HG02610 (cell line): ENCODE results near the gene GPR137B.
"Not testable (repeated sequence)": the region's sequence is repeated elsewhere in the genome, so short reads cannot be mapped to it uniquely, and the experiment has no call there.

Experiments used
- ATAC-seq: cut with Tn5 transposase; IDR thresholded peaks from one replicate; pipeline ENCODE4 v1.9.1; 2021; ENCODE audit warnings: mild to moderate bottlenecking, moderate library complexity; ENCODE audit not compliant: unreplicated experiment

Gene GPR137B

DNA sequence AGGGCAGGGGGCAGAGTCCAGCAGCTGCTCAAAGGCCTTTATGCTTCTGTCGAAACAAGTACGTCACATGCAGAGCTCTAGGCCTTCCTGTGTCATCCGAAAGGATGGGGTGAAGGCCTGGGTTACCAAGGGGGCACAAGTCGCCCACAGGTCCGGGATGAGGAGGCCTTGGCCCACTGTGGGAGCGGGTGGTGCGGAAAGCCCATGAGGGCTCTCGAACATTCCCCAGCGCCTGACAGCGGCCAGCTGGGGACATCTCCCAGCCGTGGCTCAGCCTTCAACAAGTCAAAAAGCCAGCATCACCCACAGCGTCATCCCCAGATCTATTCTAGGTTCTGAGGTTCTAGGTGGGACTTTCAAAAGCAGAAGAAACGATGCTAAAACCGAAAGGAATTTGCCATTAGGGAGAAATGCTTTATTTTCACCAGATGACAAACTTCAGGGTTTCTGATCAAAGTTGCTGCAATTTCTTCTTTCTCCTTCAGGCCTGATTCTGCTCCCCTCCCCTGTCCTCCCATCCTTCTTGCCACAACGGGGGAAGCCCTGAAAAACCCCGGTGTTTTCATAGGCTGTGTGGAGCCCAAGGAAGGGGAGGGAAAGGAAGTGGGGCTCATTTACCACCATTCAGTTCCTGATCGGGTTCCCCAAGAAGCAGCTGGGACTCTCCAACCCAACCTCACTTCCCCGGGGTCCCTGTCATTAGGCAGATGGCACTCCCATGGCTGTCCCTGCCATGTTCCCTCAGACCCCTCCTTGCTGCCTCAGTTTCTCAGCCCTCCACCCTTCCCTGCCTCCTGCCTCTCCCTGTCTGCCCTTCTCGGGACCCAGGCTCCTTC lies 17.6 kb downstream of the GPR137B start:
- ATAC-seq: peak; percentile 65

DNA sequence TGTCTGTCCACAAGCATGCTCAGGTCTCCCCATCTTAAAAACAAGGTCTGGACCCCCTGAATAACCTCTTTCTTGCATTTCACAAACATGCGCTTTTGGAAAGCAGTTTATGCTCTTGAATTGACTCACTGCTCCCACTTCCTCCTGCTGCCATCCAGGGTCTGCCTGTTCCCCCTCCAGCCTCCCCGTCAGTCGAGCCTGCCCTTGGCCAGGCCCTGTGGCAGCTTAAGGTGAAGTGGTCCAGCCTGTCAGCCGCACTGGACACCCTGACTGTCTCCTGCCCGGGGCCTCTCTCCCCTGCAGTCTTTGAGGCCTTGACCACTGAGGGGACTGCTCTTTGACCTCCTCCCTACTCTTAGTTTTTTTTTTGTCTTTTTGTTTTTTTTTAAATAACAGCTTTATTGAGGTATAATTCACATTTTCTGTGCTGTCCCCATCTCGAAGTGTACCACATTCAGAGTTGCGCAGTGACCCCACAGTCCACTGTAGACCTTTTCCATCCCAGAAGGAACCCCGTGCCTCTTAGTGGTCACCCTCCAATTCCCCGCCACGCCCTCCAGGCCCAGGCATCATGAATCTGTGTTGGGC lies 18.3 kb downstream of the GPR137B start:
- ATAC-seq: no peak

DNA sequence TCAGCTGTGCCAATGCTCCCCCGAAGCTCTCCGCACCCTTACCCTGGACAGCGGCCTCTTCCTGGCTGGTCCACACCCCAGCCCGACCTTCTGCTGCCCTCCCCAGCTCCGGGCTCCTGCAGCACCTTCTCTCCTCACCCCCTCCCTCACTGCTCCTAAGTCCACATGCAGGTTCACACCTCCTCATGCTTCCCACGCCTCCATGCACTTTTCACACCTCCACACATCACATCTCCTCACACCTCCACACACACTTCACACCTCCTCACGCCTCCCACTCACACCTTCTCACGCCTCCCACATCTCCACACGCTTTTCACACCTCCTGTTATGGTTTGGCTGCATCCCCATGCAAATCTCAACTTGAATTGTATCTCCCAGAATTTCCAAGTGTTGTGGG lies 18.9 kb downstream of the GPR137B start:
- ATAC-seq: no peak

DNA sequence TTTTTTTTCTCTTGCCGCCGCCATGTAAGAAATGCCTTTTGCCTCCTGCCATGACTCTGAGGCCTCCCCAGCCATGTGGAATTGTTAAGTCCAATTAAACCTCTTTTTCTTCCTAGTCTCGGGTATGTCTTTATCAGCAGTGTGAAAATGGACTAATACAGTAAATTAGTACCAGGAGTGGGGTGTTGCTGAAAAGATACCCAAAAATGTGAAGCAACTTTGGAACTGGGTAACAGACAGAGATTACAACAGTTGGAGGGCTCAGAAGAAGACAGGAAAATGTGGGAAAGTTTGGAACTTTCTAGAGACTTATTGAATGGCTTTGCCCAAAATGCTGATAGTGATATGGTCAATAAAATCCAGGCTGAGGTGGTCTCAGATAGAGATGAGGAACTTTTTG lies 19.4 kb downstream of the GPR137B start:
- ATAC-seq: not testable (repeated sequence)

DNA sequence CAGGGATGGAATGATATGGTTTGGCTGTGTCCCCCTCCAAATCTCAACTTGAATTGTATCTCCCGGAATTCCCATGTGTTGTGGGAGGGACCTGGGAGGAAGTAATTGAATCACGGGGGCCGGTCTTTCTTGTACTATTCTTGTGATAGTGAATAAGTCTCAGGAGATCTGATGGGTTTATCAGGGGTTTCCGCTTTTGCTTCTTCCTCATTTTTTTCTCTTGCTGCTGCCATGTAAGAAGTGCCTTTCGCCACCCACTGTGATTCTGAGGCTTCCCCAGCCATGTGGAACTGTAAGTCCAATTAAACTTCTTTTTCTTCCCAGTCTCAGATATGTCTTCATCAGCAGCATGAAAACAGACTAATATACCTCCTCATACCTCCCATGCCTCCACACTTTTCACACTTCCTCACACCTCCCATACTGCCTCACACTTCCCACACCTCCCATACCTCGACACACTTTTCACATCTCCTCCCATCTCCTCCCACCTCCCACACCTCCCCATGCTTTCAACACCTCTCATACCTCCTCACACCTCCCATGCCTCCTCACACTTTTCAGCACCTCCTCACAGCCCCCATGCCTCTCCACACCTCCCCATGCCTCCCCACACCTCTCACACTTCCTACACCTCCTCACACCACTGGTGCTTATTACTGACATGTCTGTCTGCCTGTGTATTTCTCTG lies 21.3 kb downstream of the GPR137B start:
- ATAC-seq: no peak

DNA sequence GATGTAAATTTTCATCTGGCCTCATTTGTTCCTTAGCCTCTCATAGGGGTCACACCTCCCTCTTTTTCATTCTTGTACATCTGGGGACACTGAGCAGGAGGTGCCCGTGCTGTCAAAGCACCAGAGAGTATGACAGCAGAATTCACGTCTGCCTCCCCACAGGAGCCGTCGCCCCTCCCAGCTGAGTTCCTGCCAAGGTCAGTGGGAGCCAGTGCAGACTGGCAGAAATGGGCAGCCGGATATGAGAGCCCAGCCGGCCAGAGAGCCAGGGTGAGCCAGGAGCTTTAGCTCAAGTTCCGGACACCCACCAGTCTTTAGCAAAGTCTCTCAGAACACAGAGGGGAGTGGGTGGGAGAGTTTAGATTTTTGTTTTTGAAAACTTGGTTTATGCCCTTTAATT lies 21.9 kb downstream of the GPR137B start:
- ATAC-seq: no peak

DNA sequence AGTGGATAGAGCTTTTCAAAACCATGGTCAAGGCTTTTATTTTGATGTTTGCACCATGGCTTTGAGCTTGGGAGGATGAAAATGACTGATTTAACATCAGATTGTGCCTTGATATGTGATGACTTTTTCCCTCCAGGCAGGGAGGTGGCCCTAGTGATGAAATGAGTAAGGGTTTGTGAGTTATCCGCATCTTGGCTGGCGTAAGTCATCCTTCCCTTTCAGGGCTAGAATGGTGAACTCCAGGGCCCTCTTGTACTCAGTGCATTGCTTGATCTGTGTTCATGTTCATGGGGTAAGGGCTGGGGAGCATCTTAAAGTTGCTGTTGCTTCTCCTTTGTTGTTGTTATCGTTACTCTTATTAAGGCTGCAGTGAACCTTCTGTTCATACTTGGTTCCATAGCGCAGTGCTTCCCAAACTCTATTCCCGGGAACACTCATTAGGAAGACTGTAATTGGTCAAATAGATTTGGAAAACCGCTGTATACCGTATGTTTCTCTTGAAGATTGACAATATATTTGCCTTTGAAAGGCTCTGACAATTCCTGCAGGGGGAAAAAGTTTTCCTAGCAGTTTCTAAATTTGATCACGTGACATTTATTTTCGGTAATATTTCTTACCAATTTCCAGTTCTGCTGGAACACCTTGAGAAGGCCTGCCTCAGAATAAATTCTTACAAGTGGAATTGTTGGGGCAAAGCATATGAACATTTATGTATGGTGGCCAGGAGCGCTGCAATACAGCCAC lies 23.1 kb downstream of the GPR137B start:
- ATAC-seq: no peak

DNA sequence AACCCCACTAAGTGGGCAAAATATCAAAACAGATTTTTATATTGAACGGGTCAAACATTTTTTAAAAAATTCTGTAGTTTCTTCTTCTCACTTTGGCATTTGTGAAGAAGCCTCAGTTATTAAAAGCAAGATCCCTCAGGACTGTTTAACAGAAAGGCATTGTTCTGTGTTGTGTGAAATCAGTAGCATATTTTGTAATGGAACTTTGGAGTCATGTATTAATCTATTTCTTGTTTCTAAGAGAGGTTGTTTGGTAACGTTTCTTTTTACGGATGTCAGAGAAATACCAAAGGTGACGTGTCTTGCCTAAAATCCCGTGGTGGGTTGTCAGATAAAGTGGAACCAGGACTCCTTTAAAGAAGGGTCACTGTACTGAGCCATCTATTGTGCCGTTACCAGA lies 23.7 kb downstream of the GPR137B start:
- ATAC-seq: no peak

DNA sequence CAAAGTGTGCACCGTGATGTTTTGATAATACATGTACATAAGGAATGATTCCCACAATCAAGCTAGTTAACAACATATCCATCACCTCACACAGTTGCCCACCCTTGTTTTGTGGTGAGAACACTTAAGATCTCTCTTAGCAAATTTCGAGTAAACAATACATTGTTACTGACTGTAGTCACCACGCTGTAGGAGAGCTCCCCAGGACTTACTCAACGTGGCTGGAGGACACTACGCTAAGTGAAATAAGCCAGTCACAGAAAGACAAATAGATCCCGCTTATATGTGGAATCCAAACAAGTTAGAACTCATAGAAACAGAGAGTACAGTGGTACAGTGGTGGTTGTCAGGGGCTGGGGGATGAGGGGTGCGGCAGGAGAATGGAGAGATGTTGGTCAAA lies 24.8 kb downstream of the GPR137B start:
- ATAC-seq: no peak

DNA sequence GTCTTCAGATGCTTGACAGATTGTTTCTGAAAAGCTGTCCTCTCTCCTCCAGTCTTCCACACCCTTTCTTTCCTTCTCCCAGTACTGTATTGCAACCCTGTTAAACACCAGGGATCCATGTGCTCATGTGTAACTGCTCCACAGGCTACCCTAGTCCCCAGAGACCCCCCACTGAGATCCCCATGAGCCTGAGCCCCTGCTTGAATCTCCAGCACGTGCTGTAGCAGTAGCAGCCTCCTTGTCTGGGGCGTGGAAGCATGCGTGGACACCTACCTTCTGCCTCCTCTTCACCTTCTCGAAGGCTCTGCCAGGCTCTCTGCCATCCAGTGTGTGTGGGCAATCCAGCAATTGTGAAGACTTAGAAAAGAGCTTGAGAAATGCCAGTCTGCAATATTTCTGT lies 25.2 kb downstream of the GPR137B start:
- ATAC-seq: no peak

DNA sequence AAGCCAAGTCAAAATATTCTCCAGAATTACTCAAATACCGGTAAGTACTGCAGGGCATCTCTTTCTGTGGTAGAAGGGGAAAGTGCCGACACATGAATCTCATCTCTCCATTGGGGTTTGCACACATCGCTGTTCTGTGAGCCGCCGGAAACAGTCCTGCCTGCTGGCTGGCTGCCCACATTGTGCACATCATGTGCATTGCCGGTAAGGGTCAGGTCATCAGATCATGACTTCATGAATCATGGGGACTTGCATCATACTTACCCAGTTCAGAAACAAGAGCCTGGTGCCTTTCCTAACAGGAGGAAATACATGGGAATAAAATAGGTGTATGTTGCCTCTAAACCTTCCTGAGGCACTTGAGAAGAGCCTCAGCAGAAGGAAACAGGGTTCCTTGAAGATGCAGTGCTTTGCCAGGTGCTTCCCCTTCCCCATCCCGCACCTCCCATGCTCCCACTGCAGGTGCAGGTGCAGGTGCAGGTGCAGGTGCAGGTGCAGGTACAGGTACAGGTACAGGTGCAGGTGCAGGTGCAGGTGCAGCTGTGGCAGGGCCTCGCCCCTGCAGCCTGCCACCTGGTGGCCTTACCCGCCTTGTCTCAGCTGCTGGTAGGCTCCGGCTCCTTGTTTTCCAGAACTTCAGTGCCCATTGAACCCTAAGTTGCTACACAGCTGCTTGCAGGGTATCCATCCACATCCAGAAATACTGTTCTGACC lies 26.5 kb downstream of the GPR137B start:
- no peak for ATAC-seq

DNA sequence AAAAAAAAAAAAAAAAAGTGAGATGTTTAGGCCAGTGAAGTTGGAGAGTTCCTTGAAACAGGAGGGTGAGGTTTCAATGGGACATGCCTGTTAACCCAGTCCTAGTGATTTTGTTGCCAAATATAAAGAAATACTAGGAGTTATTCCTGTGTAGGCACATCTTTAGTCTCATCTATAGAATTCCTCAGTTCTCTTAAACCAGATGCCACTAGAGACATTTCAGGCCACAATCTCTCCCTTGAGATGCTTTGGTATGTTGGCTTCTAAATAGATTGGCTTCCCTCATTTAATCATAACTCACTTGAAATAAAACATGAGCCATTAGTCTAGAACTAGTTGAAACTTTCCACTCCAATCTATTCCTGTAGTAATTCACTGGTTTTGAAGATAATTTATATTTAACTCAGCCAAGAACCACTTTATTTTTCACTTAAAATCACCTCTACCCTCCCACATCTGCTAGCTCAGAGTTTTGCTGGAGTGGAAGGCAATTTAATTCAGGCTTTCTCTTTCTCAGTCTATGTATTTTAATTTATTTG lies 29.8 kb downstream of the GPR137B start:
- no peak for ATAC-seq

DNA sequence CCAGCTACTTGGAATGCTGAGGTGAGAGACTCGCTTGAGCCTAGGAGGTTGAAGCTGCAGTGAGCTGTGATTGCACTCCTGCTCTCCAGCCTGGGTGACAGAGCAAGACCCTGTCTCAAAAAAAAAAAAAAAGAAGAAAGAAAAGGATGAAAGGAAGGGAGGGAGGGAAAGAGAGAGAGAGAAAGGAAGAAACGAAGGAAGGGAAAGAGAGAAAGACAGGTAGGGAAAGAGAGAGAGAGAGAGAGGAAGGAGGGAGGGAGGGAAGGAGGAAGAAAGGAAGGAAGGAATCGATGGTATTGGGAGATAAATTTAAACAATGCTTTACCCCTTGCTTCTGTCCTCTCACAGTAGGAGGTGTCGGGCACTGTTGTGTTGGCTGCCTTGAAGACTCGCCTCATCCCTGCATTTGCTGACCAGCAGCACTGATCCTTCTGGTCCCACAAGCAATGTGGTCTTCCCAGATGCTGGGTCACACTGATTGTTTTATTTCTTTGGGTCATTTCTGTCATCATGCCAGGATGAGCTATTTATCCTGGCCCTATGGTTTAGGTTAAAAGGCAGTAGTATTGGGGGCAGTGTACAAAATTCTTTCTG lies 30.9 kb downstream of the GPR137B start:
- no peak for ATAC-seq

DNA sequence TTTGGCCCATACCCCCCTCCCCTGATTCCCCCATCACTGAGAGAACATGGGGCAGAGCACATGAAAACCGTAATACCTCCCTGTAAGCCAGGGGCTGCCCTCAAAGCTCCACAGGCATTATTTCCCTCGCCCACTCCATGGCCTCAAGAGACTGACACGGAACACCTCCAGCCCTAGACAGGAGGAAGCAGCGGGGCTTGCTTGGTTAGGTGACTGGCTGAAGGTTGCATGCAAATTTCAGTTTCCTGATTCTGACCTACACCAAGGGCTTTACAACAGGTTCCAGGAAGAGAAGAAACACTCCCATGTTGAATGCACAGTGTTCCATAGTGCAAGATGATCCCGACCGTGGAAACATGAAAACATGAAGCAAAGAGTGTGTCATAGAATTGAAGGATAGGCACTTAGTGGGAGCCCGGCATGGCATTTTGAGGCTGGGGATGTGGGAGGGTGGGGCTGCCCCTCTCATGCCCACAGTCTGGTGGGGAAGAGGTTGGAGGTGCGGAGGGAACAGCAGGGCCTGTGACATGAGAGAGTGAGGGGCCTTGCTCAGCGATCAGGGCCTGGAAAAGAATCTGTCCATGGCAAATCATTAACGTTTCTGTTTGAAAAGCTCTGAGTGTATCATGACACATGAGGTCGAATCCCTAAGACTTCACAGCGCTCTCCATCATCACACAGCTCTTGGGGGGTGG lies 33.5 kb downstream of the GPR137B start:
- no peak for ATAC-seq

DNA sequence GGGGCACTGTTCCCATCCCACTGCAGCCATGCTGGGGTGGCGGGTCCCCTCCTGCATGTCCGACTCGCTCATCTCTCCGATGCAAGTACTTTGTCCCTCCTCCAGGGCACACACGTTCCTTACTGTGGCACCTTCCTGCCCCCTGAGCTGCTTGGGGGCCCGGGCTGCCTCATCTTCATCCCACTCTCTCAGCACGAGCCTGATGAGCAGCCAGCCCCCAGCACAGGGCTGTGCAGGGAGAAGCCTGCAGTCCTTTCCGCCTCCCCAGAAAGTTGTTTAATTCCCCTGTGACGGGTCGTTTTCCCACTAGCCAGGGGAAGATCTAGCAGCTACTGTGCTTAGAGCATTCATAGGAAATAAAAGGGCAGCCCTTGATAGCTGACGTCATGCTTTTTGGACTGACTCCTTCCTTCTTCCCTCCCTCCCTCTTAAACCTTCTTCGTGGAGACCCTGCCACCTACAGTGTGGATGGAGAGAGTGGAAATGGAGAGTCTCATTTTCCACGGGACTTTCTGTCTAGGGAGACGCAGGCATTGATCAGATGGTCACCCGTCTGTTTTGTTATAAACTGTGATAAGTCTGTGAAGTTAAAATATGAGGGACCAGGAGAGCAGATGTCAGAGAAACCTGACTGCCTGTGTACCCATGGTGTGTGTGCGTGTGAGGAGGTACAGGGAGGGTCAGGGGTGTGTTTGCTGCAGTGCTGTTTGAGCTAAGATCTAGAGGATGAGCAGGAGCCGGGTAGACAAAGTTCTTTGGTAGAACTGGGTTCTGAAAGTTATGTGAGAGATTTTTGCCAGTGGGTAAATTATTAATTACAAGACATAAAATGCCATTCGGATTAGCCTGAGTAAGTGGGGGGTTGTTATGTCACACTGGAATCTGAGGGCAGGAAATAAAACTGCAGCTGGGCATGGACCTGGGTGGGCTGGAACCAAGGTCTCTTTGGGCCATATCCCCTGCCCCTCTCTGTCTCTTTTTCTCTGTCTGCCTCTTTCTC lies 34.3 kb downstream of the GPR137B start:
- no peak for ATAC-seq

DNA sequence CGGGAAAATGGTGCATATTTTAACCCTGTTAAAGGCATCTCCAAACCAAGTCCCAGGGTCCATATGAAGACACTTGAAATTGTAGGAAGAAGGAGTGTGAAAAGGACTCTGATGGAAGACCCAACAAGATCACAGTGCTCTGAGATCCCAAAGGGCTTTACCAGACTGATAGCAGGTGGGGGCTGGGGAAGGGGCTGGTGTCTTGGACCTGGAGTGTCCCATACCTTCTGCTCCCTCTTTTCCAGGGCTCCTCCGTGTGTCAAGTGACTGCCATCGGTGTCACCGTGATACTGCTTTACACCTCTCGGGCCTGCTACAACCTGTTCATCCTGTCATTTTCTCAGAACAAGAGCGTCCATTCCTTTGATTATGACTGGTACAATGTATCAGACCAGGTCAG lies 37.3 kb downstream of the GPR137B start:
- no peak for ATAC-seq

DNA sequence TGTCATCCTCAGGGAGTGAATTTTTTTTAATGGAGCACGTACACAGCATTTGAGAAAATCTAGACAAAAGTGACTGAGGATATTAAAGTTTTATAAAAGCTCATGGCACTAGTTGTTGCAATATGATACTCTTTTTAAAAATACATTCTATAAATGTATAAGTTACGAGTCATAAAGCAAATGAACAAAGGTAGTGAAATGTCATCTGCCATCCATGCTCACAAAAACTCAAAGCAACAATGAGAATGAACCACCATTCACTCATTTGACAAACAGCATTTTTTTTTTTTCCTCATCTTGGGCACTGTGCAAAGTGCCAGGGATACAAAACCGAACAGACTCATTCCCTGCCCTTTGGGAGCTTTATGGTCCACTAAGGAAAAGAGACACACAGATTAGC lies 38.7 kb downstream of the GPR137B start:
- no peak for ATAC-seq

DNA sequence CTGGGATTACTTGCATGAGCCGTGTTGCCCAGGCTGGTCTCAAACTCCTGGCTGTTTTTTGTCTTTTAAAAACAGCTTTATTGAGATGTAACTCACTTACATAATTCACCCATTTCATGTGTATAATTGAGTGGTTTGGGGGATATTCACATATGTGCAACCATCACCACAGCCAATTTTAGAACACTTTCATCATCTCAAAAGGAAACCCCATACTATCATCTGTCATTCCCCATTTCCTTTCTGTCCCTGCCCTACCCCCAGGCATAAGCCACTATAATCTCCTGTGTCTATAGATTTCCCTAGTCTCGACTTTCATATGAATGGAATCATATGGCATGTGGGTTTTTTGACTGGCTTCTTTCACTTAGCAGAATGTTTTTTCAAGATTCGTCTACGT lies 43.3 kb downstream of the GPR137B start:
- no peak for ATAC-seq
